Uterus (tissue), 4 donors: Measurements from ENCODE around the gene SPOCD1. TPM values are rescaled to one million over a fixed set of nuclear protein-coding genes. Genes with fewer than 3 reads are reported as not detected.

Experiments used
- DNase-seq, 2 donors: peaks; one replicate each; pipeline ENCODE4 v3.0.0-alpha.2; 2019 to 2020
- H3K27ac ChIP-seq, 2 donors: fragments of 200-600 bp; sonication (generic); 1 replicate in 1 of 2; 2 replicates in 1 of 2; pipeline ENCODE4 v1.5.1; 2016 to 2018
- H3K27me3 ChIP-seq, 2 donors: fragments of 200-600 bp; sonication (generic); one replicate each; pipeline ENCODE4 v1.5.1; 2018 to 2019; ENCODE audit warnings: control low read depth in 1 of 2
- H3K36me3 ChIP-seq, 2 donors: fragments of 200-600 bp; sonication (generic); one replicate each; pipeline ENCODE4 v1.5.1; 2019; ENCODE audit warnings: control low read depth in 1 of 2
- H3K4me1 ChIP-seq, 2 donors: fragments of 200-600 bp; sonication (generic); one replicate each; pipeline ENCODE4 v1.5.1; 2018 to 2019; ENCODE audit warnings: control low read depth in 1 of 2
- H3K4me3 ChIP-seq, 2 donors: fragments of 200-600 bp; sonication (generic); 1 replicate in 1 of 2; 2 replicates in 1 of 2; pipeline ENCODE4 v1.5.1; 2018 to 2019; ENCODE audit warnings: mild to moderate bottlenecking in 1 of 2
- H3K9me3 ChIP-seq, 2 donors: fragments of 200-600 bp; sonication (generic); one replicate each; pipeline ENCODE4 v1.5.1; 2019; ENCODE audit warnings: control low read depth in 1 of 2
- POLR2A ChIP-seq, 2 donors: fragments of 450-650 bp; IDR thresholded peaks; one replicate each; pipeline ENCODE4 v1.6.1; 2016; ENCODE audit warnings: antibody characterized with exemption in 2 of 2, mild to moderate bottlenecking in 1 of 2, moderate library complexity in 1 of 2
- intact Hi-C: fragments of 100-400 bp; cut with DNase I; formaldehyde crosslinking; loops from one replicate; pipeline ENCODE4 v1.15.1; 2023; ENCODE audit warnings: low total_unique reads
- total RNA-seq, 4 donors: library from RNA; depleted of rRNA in 3 of 4; stranded (reverse); fragments of >200 nt in 3 of 4; gene quantifications; one replicate each; pipeline versions ENCODE4 v1.1.0 to v1.2.4, GENCODE V29; 2014 to 2023
- TF ChIP-seq, protein P1 (sequence below), 4 experiments: fragments of 200-600 bp in 2 of 4; fragments of 450-650 bp in 2 of 4; sonication (generic) in 2 of 4; IDR thresholded peaks; one replicate each; pipeline ENCODE4 v1.5.1; 2016 to 2019; ENCODE audit warnings: antibody characterized with exemption in 4 of 4, mild to moderate bottlenecking in 2 of 4, moderate library complexity in 1 of 4
- donor health status: DM: yes; HTN: yes; CAD: no.

The SPOCD1 gene
- total RNA-seq, 4 donors from 2014 or later = 1.2 to 1.5 TPM; not detected in 2

DNA sequence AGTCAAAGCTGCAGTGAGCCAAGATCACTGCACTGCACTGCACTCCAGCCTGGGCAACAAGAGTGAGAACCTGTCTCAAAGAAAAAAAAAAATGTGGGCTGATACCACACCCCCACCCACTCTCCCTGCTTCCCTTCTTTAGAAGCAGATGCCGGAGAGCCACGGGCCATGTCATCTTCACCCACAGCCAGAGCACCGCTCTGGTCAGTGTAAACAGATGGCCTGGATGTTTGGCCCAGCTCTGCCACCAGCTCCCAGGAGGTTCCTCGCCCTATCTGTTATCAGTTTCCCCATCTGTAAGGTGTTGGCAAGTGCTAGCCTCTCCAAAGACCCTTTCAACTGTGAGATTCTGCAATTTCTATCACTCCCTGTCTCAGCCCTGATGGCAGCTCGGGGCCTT, 39.8 kb downstream of the SPOCD1 start:
- Histone ChIP-seq H3K27ac (no peak overlapping the region), H3K36me3 (no peaks in the 10 kb centered on the region), H3K9me3 (no peaks in the 10 kb centered on the region), H3K4me1 (peaks cover 0 to 11% of the 10 kb centered on the region in 2 donors), H3K27me3 (peaks cover 4 to 17% of the 10 kb centered on the region in 2 donors), H3K4me3 (no peak overlapping the region)
- no peak for DNase-seq
- intact Hi-C loops = loop anchor here (10.0 kb wide), 1 partner anchor 189 kb away; no protein-coding TSS in a partner anchor
- TF ChIP-seq, protein P1, sequence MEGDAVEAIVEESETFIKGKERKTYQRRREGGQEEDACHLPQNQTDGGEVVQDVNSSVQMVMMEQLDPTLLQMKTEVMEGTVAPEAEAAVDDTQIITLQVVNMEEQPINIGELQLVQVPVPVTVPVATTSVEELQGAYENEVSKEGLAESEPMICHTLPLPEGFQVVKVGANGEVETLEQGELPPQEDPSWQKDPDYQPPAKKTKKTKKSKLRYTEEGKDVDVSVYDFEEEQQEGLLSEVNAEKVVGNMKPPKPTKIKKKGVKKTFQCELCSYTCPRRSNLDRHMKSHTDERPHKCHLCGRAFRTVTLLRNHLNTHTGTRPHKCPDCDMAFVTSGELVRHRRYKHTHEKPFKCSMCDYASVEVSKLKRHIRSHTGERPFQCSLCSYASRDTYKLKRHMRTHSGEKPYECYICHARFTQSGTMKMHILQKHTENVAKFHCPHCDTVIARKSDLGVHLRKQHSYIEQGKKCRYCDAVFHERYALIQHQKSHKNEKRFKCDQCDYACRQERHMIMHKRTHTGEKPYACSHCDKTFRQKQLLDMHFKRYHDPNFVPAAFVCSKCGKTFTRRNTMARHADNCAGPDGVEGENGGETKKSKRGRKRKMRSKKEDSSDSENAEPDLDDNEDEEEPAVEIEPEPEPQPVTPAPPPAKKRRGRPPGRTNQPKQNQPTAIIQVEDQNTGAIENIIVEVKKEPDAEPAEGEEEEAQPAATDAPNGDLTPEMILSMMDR (IDR thresholded peaks at IDR 0.05) = no peak
- TF ChIP-seq POLR2A (IDR thresholded peaks at IDR 0.05) = no peak

DNA sequence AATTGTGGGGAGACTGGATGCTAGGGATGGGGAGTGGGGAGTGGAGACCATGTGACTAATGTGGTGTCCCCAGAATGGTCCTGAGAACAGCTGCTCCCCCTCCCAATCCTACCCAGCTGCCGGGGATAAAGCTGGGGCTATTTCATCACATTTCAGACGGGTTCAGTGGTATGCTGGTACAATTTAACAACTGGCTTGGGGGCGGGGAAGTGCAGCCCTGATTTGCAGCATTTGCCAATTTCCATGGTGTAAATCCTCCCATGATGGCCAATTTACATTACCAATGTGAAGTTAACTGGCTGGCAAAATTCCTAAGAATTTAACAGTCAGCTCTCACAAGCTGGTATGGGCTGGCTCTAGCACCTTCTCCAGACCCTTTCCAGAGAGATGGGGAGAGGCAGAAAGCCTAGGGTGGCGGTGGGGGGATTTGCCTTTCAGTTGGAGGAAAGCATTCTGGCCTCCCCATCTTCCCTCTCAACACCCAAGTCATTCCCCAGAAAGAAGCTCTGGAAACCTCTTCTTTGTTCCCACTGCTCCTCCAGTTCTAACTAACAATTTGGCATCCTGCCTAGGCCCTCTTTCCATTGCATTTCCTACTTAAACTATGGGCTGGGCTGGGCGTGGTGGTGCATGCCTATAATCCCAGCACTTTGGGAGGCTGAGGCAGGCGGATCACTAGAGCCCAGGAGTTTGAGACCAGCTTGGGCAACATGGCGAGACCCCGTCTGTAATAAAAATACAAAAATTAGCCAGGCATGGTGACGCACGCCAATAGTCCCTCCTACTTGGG, 40.4 kb downstream of the SPOCD1 start:
- H3K4me1 ChIP-seq = peaks cover 0 to 11% of the 10 kb centered on the region in 2 donors
- intact Hi-C loops = loop anchor here (10.0 kb wide), 1 partner anchor 189 kb away; no protein-coding TSS in a partner anchor
- H3K4me3 ChIP-seq = no peak overlapping the region
- peaks cover 4 to 17% of the 10 kb centered on the region in 2 donors for H3K27me3 ChIP-seq
- TF ChIP-seq, protein P1 (IDR thresholded peaks at IDR 0.05) = no peak
- DNase-seq = no peak
- no peak overlapping the region for H3K27ac ChIP-seq
- no peaks in the 10 kb centered on the region for H3K36me3 ChIP-seq
- no peaks in the 10 kb centered on the region for H3K9me3 ChIP-seq

DNA sequence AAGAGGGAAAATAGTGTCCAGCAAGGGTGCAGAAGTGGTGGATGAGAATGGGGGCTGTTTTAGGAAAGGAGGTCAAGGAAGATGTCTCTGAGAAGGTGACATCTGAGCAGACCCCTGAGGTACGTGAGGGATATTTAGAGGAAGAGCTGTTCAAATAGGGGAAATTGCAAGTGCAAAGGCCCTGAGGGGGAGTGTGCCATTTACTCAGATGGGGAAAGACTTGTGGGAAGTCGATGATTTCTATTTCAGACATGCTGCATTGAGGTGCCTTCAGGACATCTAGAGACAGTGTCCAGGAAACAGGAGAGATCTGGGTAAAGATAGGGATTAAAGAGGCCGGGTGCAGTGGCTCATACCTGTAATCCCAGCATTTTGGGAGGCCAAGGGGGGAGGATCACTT, 41.3 kb downstream of the SPOCD1 start:
- no peak overlapping the region for H3K27ac ChIP-seq
- H3K9me3 ChIP-seq = no peaks in the 10 kb centered on the region
- intact Hi-C loops = loop anchor here (10.0 kb wide), 1 partner anchor 190 kb away; no protein-coding TSS in a partner anchor
- H3K36me3 ChIP-seq = no peaks in the 10 kb centered on the region
- no peak for DNase-seq
- TF ChIP-seq POLR2A (IDR thresholded peaks at IDR 0.05) = no peak
- TF ChIP-seq, protein P1 (IDR thresholded peaks at IDR 0.05) = no peak
- H3K4me1 ChIP-seq = peaks cover 0 to 11% of the 10 kb centered on the region in 2 donors
- peaks cover 4 to 17% of the 10 kb centered on the region in 2 donors for H3K27me3 ChIP-seq
- no peak overlapping the region for H3K4me3 ChIP-seq

DNA sequence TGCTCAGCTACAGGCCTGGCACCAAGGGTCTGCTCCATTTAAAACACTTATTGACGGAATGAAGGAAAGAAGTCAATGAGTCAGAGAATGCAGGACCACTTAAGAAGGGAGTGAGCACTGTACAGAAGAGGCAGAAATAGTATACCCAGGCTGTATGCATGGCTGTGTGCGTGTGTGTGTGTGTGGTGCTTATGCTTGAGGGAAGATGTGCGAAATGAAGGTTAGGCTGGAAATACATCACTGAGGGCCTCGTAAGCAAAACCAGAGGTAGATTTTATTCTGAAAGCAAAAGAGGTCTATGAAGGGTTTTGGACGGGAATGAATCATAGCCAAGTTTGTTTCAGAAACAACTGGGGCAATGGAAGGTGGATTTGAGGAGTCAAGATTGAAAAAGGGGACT, 42.0 kb downstream of the SPOCD1 start:
- Histone ChIP-seq H3K27me3 (peaks cover 4 to 17% of the 10 kb centered on the region in 2 donors), H3K4me3 (no peak overlapping the region), H3K27ac (no peak overlapping the region), H3K4me1 (peaks cover 0 to 11% of the 10 kb centered on the region in 2 donors), H3K36me3 (no peaks in the 10 kb centered on the region), H3K9me3 (no peaks in the 10 kb centered on the region)
- TF ChIP-seq, protein P1 (IDR thresholded peaks at IDR 0.05) = no peak
- TF ChIP-seq POLR2A (IDR thresholded peaks at IDR 0.05) = no peak
- intact Hi-C loops = loop anchor here (10.0 kb wide), 1 partner anchor 191 kb away; no protein-coding TSS in a partner anchor
- DNase-seq = no peak

GRCh38 chr1:31772669-31773248, 43.1 kb downstream of the SPOCD1 start:
- no peak overlapping the region for H3K4me3 ChIP-seq
- H3K27me3 ChIP-seq = peaks cover 4 to 17% of the 10 kb centered on the region in 2 donors
- intact Hi-C loops = loop anchor here (10.0 kb wide), 1 partner anchor 192 kb away; no protein-coding TSS in a partner anchor
- H3K36me3 ChIP-seq = no peaks in the 10 kb centered on the region
- no peak for TF ChIP-seq POLR2A (IDR thresholded peaks at IDR 0.05)
- TF ChIP-seq, protein P1 (IDR thresholded peaks at IDR 0.05) = no peak
- no peaks in the 10 kb centered on the region for H3K9me3 ChIP-seq
- peaks cover 0 to 11% of the 10 kb centered on the region in 2 donors for H3K4me1 ChIP-seq
- no peak for DNase-seq
- no peak overlapping the region for H3K27ac ChIP-seq
